Measurements from ENCODE around the gene ZRANB1.

ZRANB1 gene

DNA sequence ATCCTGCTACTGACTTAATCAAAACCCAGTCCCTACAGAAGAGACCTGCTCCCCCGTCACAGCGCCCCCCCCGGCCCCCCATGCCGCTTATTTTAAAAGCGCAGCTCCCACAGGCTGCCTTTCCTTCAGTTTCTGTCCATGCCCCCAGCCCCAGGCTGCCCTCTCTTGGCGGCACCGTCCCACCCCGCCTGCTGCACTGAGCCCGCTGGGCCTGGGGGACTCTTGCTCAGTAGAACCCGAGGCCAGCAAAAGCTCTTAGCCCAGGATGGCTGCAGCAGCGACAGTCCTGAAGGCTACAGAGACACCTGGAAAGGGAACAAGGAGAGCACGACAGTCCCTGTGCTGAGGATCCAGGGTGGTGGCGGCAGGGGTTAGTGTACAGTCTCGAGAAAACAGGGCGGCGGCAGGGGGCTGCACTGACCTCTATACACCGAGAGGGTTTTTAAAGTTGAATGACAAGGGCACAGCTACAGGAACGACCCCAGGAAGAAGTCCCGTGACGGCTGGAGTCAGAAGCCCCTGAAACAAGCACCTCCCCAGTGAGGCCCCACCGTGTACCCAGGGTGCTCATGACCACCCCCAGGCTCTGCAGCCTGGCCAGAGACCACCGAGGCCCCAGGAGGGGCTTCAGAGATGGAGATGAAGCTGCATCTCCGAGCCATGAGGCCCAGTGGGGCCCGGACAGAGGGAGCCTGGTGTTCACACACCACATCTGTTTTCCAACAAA is 54.4 kb downstream of the ZRANB1 start:
- DNase-seq, result no peak

GRCh38 chr10:124996854-124997215 is 54.9 kb downstream of the ZRANB1 start:
- no peak for DNase-seq

GRCh38 chr10:124997306-124997705 is 55.4 kb downstream of the ZRANB1 start:
- no peak for DNase-seq

GRCh38 chr10:124997771-124998623 is 56.1 kb downstream of the ZRANB1 start:
- no peak for DNase-seq

GRCh38 chr10:124998624-124999291 is 56.8 kb downstream of the ZRANB1 start:
- DNase-seq, result no peak

GRCh38 chr10:124999433-125000365 is 57.8 kb downstream of the ZRANB1 start:
- DNase-seq, result no peak

DNA sequence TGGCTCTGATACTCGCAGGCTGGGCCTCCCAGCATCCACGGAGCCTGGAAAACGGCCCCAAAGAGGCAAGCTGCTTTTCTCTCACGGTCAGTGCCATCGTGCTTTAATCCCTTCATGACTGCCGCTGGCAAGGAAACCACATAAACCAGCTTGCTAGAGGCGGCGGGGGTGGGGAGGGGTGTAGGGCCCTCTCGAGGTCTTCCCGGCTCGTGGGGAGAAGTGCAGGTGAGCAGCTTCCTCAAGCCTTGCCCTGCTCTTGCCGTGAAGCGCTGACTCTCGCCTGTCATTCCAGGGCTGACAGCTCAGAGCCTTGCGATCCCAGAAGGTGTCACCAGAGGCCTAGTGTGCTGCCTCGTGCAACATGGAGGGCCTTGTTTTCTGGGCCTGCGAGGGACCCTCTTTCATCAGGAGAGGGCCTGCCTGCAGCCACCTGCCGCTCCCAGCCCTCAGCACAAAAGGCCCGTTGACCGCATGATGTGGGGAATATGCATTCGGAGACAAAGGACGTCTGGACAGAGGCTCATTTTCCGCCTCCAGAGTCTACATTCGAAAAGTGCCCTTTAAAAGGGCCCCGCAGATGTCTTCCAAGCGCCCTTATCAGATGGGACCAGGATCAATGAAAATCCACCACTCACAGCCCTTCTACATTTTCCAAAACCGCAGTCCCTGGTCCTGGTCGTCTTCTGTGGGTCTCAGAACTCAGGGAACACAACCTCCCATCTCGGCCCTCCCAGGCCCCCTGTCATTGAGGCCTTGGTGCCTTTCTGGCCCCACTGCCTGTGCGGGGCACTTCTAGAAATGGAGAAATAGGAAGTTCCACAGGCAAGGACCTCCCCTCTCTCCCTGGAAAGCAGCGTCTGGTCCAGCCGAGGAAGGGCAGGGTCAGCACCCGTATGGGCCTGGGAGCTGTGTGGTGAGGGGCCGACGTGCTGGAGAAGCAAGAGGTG is 58.7 kb downstream of the ZRANB1 start:
- DNase-seq, result no peak

GRCh38 chr10:125001313-125002046 is 59.6 kb downstream of the ZRANB1 start:
- DNase-seq, result no peak

- DNase-seq, result no peak
Measured at GRCh38 chr10:125002047-125002422, 60.1 kb downstream of the ZRANB1 start.

GRCh38 chr10:125002423-125003145 is 60.7 kb downstream of the ZRANB1 start:
- DNase-seq, result no peak

DNA sequence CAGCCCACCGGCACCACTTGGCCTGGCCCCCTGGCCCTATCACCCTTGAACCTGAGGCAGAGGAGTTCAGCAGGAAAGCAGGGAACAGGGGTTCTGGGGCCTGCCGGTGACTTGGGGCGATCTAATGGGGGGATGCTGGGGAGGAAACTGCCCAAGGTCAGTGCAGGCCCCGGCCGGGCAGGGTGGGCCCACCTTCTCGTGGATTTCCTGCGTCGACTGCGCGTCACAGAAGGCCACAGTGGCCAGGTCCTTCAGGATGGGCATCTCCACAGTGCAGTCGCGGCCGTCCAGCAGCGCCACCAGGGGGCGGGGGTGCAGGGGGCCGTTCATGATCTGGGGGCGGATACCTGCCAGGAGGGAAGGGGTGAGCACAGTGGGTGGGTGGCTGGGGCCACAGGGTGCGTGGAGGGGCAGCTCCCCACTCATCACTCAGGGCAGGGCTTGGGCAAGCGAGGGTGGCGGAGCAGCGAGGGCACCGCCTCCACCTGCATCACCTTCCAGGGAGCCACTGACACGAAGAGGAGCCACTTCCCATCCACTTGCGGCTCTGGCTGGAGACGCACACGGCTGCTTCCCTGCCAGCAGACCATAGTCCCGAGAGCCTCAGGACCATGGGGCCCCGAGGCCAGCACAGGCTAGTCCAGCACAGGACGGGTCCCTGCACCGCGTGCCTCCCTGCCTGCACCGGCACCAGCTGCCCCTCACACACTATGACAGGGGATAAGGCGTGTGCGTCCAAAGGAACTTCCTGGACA is 61.4 kb downstream of the ZRANB1 start:
- DNase-seq, result no peak

DNA sequence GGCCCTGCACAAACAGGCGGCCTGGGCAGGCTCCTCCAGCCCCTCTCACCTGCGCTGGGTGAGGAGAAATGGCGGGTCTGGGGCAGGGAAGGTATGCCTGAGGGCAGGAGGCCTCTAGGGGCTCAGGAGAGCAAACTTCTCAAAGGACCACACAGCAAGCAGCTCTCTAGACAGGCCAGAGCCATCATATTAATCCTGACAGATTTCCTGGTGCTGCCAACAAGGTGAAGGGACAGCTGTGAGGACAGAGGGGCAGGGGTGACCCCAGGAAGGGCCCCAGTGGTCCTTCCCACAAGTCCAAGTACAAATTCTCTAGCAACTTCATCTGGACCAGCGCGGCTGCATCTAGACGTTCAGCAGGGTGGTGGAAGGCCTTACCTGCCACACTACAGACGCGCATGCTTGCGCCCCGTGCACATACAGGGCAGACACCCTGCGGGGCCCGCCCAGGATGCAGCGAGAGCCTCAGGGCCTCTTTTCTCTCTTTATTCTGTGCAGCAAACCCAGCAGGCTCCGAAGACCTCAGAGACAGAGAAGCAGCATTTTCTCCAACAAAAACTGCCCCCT is 62.1 kb downstream of the ZRANB1 start:
- DNase-seq, result no peak

GRCh38 chr10:125004571-125005311 is 62.8 kb downstream of the ZRANB1 start:
- no peak for DNase-seq

DNA sequence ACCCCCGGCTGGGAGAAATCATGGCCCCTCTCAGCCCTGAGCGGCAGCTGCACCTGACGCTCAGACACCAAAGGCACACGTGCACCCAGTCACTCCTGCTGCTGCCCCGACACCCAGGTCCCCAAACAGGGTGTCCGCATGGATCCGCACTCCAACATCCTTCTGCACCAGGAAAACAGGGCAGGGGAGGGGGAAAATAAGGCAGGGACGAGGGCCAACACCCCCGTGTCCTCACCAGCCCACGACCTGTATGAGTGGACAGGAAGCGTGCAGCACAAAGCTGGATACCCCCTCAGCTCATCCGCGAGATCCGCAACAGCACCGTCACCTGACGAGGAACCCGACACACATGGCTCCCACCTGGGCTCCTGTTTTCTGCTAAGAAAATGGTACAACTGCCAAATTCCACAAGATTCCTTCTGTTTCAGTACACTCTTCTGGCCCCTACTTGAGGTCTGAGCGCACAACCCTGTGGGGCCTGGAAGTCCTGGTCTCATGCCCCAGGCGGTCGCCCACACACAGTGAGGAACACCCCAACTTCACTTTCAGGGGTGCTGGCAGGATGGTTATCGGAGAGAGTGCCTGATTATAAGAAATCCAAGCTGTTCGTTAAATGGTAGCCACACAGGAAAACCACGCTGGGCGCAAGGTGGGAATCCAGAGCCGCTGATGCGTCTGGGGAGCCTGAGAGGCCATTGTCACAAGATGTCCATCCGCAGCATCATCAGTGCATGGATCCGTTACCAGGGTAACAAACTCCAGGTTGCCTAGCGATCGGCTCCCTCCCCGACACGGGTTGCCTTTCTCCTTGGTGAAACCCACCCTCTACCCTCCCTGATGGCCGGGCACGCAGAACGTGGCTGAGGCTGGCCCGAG is 63.6 kb downstream of the ZRANB1 start:
- no peak for DNase-seq

- DNase-seq, result no peak
Measured at GRCh38 chr10:125006188-125006680, 64.3 kb downstream of the ZRANB1 start.

GRCh38 chr10:125006921-125007426 is 65.1 kb downstream of the ZRANB1 start:
- no peak for DNase-seq

DNA sequence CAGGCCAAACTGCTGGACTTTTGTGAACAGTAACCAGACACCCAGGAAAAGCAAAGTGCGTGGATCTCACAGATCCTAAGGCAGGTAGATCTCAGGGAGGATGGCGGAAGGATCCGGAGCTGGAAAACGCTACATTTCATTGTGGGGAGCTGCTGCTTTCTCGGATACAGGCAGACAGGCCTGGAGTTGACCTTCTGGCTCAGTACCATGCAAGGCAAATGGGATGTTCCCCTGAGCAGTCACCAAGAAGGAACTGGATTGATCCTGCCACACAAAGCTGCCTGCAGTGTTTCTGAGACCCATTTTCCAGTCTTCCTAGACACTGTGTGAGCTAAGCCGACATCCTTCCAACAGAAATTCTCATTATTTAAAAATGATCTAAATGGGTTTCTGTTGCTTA is 65.5 kb downstream of the ZRANB1 start:
- no peak for DNase-seq

All from effector CD8-positive, alpha-beta T cell (primary cell).